ENCODE results near the gene ATP6V1C2.

ATP6V1C2 gene

GRCh38 chr2:10796703-10797102, 75.3 kb downstream of the ATP6V1C2 start:
- peaks cover 30 to 86% of the 10 kb centered on the region in 2 experiments for H3K36me3 ChIP-seq (ENCODE audit: control insufficient read depth in 2 of 2, insufficient read depth in 1 of 2, low read length in 2 of 2)
- no peak overlapping the region for H3K4me3 ChIP-seq (ENCODE audit: low read depth, low read length)
- TF ChIP-seq INSM2 (tag by site-specific recombination; IDR thresholded peaks at IDR 0.05) (no peak), ZNF138 (tag by site-specific recombination; IDR thresholded peaks at IDR 0.05; ENCODE audit: borderline replicate concordance) (no peak), ZNF391 (tag by site-specific recombination; IDR thresholded peaks at IDR 0.05; ENCODE audit: borderline replicate concordance, low read depth) (no peak), ELK4 (IDR thresholded peaks at IDR 0.05; ENCODE audit: borderline replicate concordance, low read depth, low read length) (no peak), ZNF302 (tag by site-specific recombination; IDR thresholded peaks at IDR 0.05; ENCODE audit: low read depth) (no peak), HOXD13 (CRISPR knock-in tag; IDR thresholded peaks at IDR 0.05; ENCODE audit: borderline replicate concordance) (no peak), ZNF311 (tag by site-specific recombination; IDR thresholded peaks at IDR 0.05; ENCODE audit: borderline replicate concordance) (no peak), BCL6B (tag by site-specific recombination; IDR thresholded peaks at IDR 0.05) (no peak), ZNF701 (tag by site-specific recombination; IDR thresholded peaks at IDR 0.05) (no peak), ZNF623 (tag by site-specific recombination; IDR thresholded peaks at IDR 0.05) (no peak), ZNF148 (tag by site-specific recombination; IDR thresholded peaks at IDR 0.05; ENCODE audit: borderline replicate concordance) (no peak), ZNF510 (tag by site-specific recombination; IDR thresholded peaks at IDR 0.05; ENCODE audit: insufficient replicate concordance) (no peak), GLI4 (tag by site-specific recombination; IDR thresholded peaks at IDR 0.05) (no peak), GLIS1 (tag by site-specific recombination; IDR thresholded peaks at IDR 0.05) (no peak), ZNF544 (tag by site-specific recombination; IDR thresholded peaks at IDR 0.05) (no peak), ZNF157 (tag by site-specific recombination; IDR thresholded peaks at IDR 0.05) (no peak), ZNF155 (tag by site-specific recombination; IDR thresholded peaks at IDR 0.05) (no peak)
- ChIA-PET CTCF (no interaction called here), POLR2A (no interaction called here)
- H3K9me3 ChIP-seq (ENCODE audit: control insufficient read depth, insufficient read depth, low read depth, low read length) = no peaks in the 10 kb centered on the region
- H3K27ac ChIP-seq (ENCODE audit: extremely low read depth, low read depth, low read length) = no peak overlapping the region
- H3K4me1 ChIP-seq (ENCODE audit: control insufficient read depth, insufficient read depth, low read length) = no peaks in the 10 kb centered on the region

GRCh38 chr2:10798783-10799182, 77.4 kb downstream of the ATP6V1C2 start:
- ChIA-PET POLR2A (no interaction called here), CTCF (interaction anchor here (1.5 kb wide), 1 partner anchor 18 kb away, joined by 5 read pairs; no protein-coding TSS in a partner anchor)
- no peaks in the 10 kb centered on the region for H3K9me3 ChIP-seq (ENCODE audit: control insufficient read depth, insufficient read depth, low read depth, low read length)
- peaks cover 22 to 73% of the 10 kb centered on the region in 2 experiments for H3K36me3 ChIP-seq (ENCODE audit: control insufficient read depth in 2 of 2, insufficient read depth in 1 of 2, low read length in 2 of 2)
- no peak overlapping the region for H3K27ac ChIP-seq (ENCODE audit: extremely low read depth, low read depth, low read length)
- no peaks in the 10 kb centered on the region for H3K4me1 ChIP-seq (ENCODE audit: control insufficient read depth, insufficient read depth, low read length)
- H3K4me3 ChIP-seq (ENCODE audit: low read depth, low read length) = no peak overlapping the region
- TF ChIP-seq ZXDB (tag by site-specific recombination; IDR thresholded peaks at IDR 0.05) = no peak
- no peak for TF ChIP-seq ZNF423 (tag by site-specific recombination; IDR thresholded peaks at IDR 0.05)
- no peak for TF ChIP-seq ZNF350 (tag by site-specific recombination; IDR thresholded peaks at IDR 0.05)
- TF ChIP-seq ZBTB26 (tag by site-specific recombination; optimal IDR thresholded peaks at IDR 0.05) = no peak
- no peak for TF ChIP-seq OSR2 (tag by site-specific recombination; IDR thresholded peaks at IDR 0.05)
- no peak for TF ChIP-seq TRIM28 (IDR thresholded peaks at IDR 0.05; ENCODE audit: borderline replicate concordance, low read length)
- no peak for TF ChIP-seq ZNF426 (tag by site-specific recombination; IDR thresholded peaks at IDR 0.05)
- no peak for TF ChIP-seq ZNF785 (tag by site-specific recombination; IDR thresholded peaks at IDR 0.05)
- no peak for TF ChIP-seq ZNF623 (tag by site-specific recombination; IDR thresholded peaks at IDR 0.05)
- TF ChIP-seq ZBTB10 (tag by site-specific recombination; IDR thresholded peaks at IDR 0.05) = no peak

All from HEK293 (cell line).